ENCODE measurements around the gene NEUROD2.

NEUROD2 gene

DNA sequence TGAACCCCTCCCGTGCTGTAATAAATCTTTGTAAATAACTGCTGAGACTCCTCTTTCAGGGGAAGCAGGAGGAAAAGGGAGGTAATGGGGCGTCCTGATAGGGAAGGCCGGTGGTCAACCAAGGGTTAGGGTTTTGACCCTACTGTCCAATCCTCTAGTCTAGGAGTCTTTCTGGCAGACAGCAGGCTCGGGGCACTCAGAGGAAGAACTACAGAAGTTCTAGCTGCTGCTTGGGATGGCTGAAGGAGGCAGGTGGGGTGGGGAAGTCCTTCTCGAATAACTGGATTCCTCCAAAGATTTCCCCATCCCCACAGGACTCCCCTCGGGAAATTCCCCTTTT is 28.8 kb upstream of the NEUROD2 start:
- DNase-seq (ENCODE audit: low read depth), result no peak
- TF ChIP-seq, protein P1, sequence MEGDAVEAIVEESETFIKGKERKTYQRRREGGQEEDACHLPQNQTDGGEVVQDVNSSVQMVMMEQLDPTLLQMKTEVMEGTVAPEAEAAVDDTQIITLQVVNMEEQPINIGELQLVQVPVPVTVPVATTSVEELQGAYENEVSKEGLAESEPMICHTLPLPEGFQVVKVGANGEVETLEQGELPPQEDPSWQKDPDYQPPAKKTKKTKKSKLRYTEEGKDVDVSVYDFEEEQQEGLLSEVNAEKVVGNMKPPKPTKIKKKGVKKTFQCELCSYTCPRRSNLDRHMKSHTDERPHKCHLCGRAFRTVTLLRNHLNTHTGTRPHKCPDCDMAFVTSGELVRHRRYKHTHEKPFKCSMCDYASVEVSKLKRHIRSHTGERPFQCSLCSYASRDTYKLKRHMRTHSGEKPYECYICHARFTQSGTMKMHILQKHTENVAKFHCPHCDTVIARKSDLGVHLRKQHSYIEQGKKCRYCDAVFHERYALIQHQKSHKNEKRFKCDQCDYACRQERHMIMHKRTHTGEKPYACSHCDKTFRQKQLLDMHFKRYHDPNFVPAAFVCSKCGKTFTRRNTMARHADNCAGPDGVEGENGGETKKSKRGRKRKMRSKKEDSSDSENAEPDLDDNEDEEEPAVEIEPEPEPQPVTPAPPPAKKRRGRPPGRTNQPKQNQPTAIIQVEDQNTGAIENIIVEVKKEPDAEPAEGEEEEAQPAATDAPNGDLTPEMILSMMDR (conservative IDR thresholded peaks at IDR 0.05; ENCODE audit: low read depth, low read length), result no peak
- peak overlapping the region; percentile 96 for H3K4me3 ChIP-seq (ENCODE audit: low read depth, low read length)

DNA sequence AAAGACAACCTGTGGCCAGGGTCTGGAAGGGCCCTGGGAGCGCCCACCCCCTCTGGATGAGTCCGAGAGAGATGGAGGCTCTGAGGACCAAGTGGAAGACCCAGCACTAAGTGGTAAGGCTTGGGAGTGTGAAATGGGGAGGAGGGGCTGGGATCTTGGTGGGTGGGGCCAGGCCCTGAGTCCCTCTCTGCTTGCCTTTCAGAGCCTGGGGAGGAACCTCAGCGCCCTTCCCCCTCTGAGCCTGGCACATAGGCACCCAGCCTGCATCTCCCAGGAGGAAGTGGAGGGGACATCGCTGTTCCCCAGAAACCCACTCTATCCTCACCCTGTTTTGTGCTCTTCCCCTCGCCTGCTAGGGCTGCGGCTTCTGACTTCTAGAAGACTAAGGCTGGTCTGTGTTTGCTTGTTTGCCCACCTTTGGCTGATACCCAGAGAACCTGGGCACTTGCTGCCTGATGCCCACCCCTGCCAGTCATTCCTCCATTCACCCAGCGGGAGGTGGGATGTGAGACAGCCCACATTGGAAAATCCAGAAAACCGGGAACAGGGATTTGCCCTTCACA is 28.0 kb upstream of the NEUROD2 start:
- TF ChIP-seq, protein P1 (conservative IDR thresholded peaks at IDR 0.05; ENCODE audit: low read depth, low read length), result no peak
- no peak overlapping the region for H3K4me3 ChIP-seq (ENCODE audit: low read depth, low read length)

DNA sequence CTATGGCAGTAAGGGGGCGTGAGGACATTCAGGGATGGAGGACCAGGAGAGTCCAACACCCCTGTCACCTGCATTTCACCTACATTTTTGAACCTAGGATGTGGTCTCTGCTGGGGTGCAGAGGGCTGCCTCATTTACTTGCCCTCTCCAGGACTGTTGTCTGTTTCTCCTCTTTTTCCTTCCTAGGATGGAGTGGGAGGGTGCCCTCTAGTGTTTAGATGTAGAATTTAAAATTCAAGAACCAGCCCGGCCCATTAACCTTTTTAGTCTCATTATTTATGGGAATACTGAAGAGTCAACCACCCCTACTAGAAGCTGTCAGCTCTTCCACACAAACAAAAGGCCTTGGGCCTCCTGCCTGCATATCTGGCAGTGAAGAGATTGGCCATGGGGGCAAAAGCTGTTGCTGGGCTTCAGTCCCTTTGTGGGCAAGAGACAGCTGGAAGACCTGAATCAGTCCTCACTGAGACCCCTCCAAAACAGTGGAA is 26.7 kb upstream of the NEUROD2 start:
- H3K4me3 ChIP-seq (ENCODE audit: low read depth, low read length), result no peak overlapping the region
- TF ChIP-seq, protein P1 (conservative IDR thresholded peaks at IDR 0.05; ENCODE audit: low read depth, low read length), result peak; percentile 73
- DNase-seq (ENCODE audit: low read depth), result peak; percentile 69

More for the DNA sequence above, 28.0 kb upstream of the NEUROD2 start:
- DNase-seq (ENCODE audit: low read depth), result no peak

DNA sequence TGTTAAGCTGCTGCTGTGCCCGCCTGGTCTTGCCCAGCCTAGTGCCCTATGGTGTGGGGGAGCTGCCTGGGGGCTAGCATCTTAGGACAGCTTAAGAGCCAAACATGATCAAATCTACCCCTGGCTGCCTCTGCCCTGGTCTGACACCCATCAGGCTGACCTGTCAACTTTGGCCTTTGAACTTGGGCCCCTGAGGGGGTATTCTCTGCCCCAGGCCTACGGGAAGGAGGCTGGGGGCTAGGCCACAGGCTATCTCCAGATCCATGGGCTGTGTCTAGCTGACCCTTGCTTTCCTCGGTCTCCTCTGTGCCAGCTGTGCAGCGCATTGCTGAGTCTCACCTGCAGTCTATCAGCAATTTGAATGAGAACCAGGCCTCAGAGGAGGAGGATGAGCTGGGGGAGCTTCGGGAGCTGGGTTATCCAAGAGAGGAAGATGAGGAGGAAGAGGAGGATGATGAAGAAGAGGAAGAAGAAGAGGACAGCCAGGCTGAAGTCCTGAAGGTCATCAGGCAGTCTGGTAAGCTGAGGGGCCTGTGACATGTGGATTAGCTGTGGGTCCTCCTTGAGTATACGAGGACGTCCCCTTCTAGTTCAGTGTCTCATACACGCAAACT is 26.0 kb upstream of the NEUROD2 start:
- H3K4me3 ChIP-seq (ENCODE audit: low read depth, low read length), result no peak overlapping the region
- DNase-seq (ENCODE audit: low read depth), result no peak
- TF ChIP-seq, protein P1 (conservative IDR thresholded peaks at IDR 0.05; ENCODE audit: low read depth, low read length), result no peak

DNA sequence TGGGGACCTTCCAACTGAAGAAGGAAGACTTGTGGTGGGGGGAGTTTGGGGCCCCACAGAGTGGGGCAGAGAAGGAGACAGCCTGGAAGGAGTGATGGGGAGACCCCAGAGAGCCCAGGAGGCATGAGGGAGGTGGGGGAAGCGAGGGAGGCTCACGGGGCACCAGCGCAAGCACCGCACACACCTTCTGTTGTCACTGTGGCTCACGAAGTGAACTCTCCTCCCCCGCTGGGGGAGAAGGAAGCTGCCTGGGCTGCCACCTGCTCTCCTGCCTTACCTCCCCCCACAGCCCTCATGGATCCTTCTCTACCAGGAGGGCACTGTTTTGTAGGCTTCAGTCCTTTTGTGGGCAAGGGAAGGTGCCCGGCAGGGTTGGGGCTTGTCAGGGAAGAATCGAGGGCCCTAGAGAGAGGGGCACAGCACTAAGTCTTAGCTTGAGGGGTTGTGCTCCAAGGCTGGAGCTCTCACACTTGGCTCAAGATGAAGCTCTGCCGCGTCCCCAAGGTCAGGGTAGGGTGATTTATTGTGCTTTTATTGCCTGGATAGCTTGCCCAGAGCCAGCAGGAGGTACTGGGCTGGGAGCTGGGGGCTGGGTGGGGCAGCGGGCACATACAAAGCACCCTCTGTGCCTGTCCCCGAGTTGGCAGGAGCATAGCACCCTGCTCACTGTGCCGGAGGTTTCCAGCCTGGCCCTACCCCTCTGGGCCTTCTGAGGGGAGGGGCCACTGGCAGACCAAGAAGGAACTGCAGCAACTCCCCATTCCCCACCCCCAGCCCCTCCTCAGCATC is 24.6 kb upstream of the NEUROD2 start:
- TF ChIP-seq, protein P1 (conservative IDR thresholded peaks at IDR 0.05; ENCODE audit: low read depth, low read length), result no peak
- DNase-seq (ENCODE audit: low read depth), result no peak
- no peak overlapping the region for H3K4me3 ChIP-seq (ENCODE audit: low read depth, low read length)

DNA sequence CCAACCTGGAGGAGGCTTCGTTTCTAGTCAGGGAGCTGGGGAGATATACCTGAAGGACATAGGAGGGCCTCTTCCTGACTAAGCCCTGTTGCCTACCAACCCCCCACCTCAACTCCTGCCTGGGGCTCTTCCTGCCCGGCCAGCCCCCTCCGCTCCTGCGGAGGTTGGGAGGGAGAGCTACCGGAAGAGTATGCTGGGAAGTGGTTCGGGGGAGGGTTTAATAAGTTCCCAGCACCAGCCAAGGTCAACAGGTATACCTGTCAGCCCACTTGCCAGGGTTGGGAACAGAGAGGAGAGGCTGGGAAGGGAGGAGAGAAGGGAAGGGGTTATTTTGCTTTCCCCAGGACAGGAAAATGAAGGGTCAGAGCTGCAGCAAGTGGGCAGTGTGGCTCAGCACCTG is 23.7 kb upstream of the NEUROD2 start:
- TF ChIP-seq, protein P1 (conservative IDR thresholded peaks at IDR 0.05; ENCODE audit: low read depth, low read length), result no peak
- DNase-seq (ENCODE audit: low read depth), result no peak
- H3K4me3 ChIP-seq (ENCODE audit: low read depth, low read length), result no peak overlapping the region

All from choroid plexus epithelial cell (primary cell).